GF-D8 (cell line): ENCODE results near the gene CDIPT.

Source experiments
- DNase-seq: peaks from one replicate; lab custom pipeline; 2025; lab: John Stamatoyannopoulos, UW

CDIPT gene

DNA sequence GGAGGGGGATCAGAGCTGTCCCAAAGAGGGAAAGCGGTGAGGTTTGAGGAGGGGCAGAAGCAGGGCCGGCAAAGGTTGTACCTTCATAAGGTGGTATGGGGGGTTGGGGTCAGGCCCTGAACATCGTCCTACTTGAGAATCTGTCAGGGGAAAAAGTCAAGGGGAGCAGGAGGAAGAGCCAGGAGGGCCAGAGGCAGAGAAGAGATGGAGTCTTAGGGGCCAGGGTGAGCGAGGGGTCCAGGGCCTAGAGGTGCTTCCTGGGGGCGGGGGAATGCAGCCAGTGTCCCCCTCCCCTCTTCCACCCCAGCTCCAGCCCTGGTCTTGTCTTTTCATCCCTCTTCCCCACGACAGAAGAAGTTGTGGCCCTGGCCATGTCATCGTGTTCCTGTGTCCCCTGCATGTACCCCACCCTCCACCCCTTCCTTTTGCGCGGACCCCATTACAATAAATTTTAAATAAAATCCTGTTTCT, 52.3 kb downstream of the CDIPT start:
- no peak for DNase-seq

DNA sequence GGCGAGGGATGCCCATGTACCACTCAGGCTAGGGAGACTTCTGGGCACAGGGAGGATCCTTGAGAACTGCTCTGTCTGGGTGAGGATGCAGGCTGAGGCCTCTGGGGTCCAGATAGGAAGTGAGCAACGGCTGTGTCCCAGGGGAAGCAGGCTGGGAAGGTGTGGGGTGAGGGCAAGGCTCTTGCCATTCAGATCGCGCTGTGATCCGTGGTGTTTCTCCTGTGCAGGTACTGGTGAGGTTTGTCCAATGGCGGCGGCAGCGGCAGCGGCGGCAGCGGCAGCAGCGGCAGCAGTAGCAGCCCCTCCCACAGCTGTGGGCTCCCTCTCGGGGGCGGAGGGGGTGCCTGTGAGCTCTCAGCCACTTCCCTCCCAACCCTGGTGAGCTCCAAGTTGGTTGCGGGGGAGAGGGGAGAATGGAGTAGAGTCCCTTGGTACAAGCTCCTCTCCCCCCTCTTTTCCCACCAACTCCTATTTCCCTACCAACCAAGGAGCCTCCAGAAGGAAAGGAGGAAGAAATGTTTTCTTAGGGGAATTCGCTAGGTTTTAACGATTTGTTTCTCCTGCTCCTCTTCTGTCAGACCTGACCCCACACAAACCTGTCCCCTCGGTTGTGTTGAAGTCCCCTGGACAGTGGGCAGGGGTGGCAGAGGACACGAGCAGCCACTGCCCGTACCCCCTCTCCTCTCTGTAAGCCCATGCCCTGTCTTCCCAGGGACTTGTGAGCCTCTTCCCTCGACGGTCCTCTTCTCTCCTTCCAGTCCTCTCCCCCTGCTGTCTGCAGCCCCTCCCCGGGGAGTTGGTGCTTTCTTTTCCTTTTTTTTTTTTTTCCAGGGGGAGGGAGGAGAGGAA, 53.0 kb downstream of the CDIPT start:
- DNase-seq, result no peak

DNA sequence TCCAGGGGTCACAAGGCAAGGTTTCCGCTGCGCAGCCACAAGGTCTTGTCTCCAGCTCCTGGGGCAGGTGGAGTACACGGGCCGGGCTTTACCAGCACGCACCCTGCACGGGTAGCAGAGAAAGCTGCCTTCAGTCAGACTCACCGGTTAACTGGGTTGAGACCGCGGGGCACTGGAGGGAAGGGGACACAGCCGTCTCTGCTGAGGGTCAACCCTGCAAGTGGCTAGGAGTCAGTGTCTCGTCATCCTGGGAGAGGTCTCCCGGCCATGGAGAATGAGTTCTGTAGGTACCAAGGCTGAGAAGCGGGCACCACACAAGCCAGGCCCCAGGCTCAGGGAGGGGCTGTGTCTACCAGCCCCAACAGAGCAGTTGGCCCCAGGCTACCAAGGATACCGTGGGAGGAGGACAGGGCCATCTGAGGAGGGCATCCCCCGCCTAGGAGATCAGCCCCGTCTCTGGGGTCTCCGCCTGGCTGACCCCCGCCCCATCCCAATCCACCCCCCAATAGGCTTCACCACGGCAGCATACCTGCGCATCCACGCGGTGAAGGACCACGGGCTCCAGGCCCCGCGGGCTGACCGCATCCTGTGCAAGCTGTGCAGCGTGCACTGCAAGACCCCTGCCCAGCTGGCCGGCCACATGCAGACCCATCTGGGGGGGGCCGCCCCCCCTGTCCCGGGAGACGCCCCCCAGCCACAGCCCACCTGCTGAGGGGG, 53.8 kb downstream of the CDIPT start:
- no peak for DNase-seq
